Colonic mucosa (tissue), 4 donors: ENCODE measurements around the gene SLC6A6. TPM values are rescaled to one million over a fixed set of nuclear protein-coding genes. Genes with fewer than 3 reads are reported as not detected.

Experiments
- DNase-seq: peaks from one replicate; pipeline ENCODE4 v3.0.0-alpha.2; 2020
- H3K27ac ChIP-seq: fragments of 200-600 bp; one replicate; pipeline ENCODE4 v1.8.0; 2021
- H3K27me3 ChIP-seq: fragments of 200-600 bp; one replicate; pipeline ENCODE4 v1.8.0; 2021
- H3K36me3 ChIP-seq: fragments of 200-600 bp; one replicate; pipeline ENCODE4 v1.8.0; 2021
- H3K4me1 ChIP-seq: fragments of 200-600 bp; one replicate; pipeline ENCODE4 v1.8.0; 2021; ENCODE audit warnings: mild to moderate bottlenecking
- H3K4me3 ChIP-seq: fragments of 200-600 bp; one replicate; pipeline ENCODE4 v1.8.0; 2021
- H3K9ac ChIP-seq, 2 donors: one replicate each; pipeline ENCODE4 v1.7.0; 2013; ENCODE audit warnings: control low read depth in 2 of 2, low read depth in 2 of 2, low read length in 2 of 2
- H3K9me3 ChIP-seq: fragments of 200-600 bp; one replicate; pipeline ENCODE4 v1.8.0; 2021
- intact Hi-C: fragments of 100-400 bp; cut with DNase I; formaldehyde crosslinking; loops from one replicate; pipeline ENCODE4 v1.14.1; 2022
- total RNA-seq, 2 donors: library from RNA; stranded (reverse); fragmentation: NEBNext Ultra II Directional in 1 of 2; extraction: Animal tissue kit (Norgen Biotek cat#: 25700) in 1 of 2; gene quantifications; one replicate each; pipeline ENCODE4 v1.2.1, GENCODE V29; 2021
- TF ChIP-seq, protein P1 (sequence below): fragments of 200-600 bp; IDR thresholded peaks from one replicate; pipeline ENCODE4 v1.8.0; 2022; ENCODE audit warnings: antibody characterized with exemption, mild to moderate bottlenecking
- donor health status: healthy.
- donor health status: DM: no; HTN: no; CAD: no.
- donor health status: DM: no; HTN: no; CAD: no.

Gene SLC6A6
- total RNA-seq, 2 donors from 2014 or later, result 7.2 to 13.0 TPM

DNA sequence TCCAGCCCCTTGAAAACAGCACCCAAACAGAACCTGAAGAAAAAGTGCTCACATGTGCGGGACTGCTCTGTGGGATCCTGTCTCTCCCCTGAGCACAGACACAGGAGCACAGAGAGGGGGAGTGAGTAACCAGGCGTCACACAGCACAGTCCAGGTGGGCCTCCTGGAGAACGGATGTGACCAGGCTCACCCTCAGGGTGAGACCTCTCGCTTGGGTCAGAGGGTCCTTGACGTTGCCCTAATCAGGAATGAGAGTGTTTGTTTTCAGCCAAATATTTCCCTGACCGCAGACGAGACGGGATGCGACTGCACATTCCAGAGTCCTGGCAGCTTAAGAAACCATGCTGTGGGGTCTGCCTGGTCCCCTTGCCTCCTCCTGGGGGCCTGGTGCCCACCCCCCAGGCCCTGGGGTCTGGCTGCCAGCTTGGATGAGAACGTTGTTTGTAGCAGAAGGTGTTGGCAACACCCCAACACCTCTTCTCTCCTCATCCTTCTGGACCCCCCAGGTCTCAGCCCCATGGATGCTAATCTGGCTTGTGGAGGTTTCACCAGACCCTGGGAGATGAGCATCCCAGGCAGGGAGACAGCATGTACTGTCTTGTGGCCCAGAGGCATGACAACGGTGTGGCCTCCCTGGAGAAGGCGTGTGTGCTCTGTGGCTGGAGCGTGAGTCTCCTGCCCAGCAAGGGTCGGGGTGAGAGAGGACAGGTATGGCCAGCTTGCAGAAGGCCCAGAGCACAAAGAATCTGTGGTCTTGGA, 42.1 kb upstream of the SLC6A6 start:
- no peaks in the 10 kb centered on the region for H3K27me3 ChIP-seq
- H3K4me3 ChIP-seq, result no peak overlapping the region
- H3K9ac ChIP-seq, result no peak overlapping the region
- TF ChIP-seq, protein P1, sequence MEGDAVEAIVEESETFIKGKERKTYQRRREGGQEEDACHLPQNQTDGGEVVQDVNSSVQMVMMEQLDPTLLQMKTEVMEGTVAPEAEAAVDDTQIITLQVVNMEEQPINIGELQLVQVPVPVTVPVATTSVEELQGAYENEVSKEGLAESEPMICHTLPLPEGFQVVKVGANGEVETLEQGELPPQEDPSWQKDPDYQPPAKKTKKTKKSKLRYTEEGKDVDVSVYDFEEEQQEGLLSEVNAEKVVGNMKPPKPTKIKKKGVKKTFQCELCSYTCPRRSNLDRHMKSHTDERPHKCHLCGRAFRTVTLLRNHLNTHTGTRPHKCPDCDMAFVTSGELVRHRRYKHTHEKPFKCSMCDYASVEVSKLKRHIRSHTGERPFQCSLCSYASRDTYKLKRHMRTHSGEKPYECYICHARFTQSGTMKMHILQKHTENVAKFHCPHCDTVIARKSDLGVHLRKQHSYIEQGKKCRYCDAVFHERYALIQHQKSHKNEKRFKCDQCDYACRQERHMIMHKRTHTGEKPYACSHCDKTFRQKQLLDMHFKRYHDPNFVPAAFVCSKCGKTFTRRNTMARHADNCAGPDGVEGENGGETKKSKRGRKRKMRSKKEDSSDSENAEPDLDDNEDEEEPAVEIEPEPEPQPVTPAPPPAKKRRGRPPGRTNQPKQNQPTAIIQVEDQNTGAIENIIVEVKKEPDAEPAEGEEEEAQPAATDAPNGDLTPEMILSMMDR, result no peak
- H3K4me1 ChIP-seq, result no peaks in the 10 kb centered on the region
- no peak for DNase-seq
- no peak overlapping the region for H3K27ac ChIP-seq
- no peaks in the 10 kb centered on the region for H3K36me3 ChIP-seq
- H3K9me3 ChIP-seq, result no peaks in the 10 kb centered on the region
- intact Hi-C loops, result no loop called here

DNA sequence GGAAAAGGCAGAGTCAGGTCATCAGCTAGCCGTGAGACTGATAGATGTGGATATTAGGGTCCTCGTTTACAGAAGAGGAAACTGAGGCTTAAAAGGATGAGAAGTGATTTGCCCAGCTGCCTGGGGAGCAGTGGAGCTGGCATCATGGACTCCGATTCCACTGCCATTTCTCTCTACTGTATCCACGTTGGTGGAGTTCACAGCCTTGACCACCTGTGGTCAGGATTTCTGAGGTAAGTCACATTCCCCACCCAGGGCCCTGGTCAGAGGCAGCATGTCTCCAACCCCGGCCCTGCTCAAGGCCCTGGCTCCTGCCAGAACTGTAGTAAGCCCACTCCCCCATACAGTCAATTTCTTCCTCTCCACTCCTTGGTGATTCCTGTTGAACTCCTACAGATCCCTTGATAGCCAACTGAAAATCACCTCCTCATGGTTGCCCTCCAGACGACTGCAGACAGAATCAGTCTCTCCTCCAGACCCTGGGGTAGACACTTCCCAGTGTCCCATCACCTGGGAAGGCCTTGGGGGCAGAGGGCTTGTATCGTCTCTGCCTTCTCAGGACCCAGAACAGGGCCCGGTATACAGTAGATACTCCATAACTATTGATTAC, 41.2 kb upstream of the SLC6A6 start:
- TF ChIP-seq, protein P1, result no peak
- intact Hi-C loops, result no loop called here
- Histone ChIP-seq H3K4me1 (no peaks in the 10 kb centered on the region), H3K9ac (no peak overlapping the region), H3K36me3 (no peaks in the 10 kb centered on the region), H3K27ac (no peak overlapping the region), H3K4me3 (no peak overlapping the region), H3K9me3 (no peaks in the 10 kb centered on the region), H3K27me3 (no peaks in the 10 kb centered on the region)
- no peak for DNase-seq

DNA sequence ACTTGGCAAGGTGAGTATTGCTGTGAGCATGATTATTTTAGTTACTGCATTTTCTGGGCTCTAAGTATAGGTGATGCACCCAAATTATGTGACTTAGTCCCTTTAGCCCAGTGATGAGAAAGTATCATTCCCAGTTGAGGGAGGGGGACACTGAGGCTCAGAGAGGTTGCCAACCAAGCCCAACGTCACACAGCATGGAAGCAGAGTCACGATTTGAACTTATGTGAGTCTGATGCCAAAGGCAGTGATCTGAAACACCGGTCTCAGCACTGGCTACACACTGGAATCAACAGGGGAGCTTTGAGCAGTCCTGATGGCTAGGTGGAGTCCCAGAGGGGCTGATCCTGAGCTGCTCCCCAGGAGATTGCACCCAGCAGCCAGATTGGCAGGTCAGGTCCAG, 39.5 kb upstream of the SLC6A6 start:
- Histone ChIP-seq H3K4me1 (no peaks in the 10 kb centered on the region), H3K27ac (no peak overlapping the region), H3K4me3 (no peak overlapping the region), H3K9ac (no peak overlapping the region), H3K36me3 (no peaks in the 10 kb centered on the region), H3K27me3 (no peaks in the 10 kb centered on the region), H3K9me3 (no peaks in the 10 kb centered on the region)
- intact Hi-C loops, result no loop called here
- DNase-seq, result no peak
- TF ChIP-seq, protein P1, result no peak

DNA sequence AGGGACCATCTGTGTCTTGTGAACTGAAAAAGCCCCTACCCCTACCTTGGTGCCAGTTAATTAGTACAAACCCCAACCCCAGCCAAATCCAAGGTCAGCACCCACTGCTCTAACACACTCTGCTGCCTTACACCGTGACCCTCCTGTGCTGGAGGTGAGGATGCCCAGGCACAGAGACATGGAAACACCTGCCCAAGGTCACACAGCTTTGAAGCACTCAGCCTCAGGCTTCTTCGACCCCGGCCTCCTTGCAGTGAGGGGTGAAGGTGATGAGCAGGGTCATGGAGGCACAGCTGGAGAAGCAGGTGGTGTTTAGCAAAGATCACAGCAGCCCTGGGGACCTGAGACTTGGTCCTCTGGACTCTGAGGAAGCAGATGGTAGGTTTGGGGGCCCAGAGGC, 39.0 kb upstream of the SLC6A6 start:
- TF ChIP-seq, protein P1, result no peak
- no peak overlapping the region for H3K4me3 ChIP-seq
- no peaks in the 10 kb centered on the region for H3K9me3 ChIP-seq
- no peaks in the 10 kb centered on the region for H3K4me1 ChIP-seq
- no peak overlapping the region for H3K9ac ChIP-seq
- no peaks in the 10 kb centered on the region for H3K27me3 ChIP-seq
- no peaks in the 10 kb centered on the region for H3K36me3 ChIP-seq
- H3K27ac ChIP-seq, result no peak overlapping the region
- no peak for DNase-seq
- intact Hi-C loops, result no loop called here

DNA sequence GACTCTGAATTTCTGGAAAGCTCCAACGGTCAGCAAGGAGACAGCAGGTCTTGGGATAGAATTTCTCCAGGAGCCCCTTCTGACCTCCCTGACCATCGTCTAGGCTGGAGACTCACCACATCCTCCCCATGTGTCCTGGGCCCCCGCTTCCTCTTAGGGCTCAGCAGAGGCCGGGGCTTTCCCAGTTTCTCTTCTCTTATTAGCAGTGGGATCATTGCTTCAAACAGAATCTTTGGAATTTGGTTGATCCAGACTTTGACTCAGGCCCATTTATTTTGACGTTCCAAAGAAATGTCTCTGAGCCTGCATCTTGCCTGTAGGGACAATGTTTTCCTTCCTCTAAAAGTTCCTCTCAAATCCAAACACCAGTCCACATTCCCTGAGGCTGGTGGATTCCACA, 38.4 kb upstream of the SLC6A6 start:
- no peak overlapping the region for H3K27ac ChIP-seq
- DNase-seq, result no peak
- H3K9ac ChIP-seq, result no peak overlapping the region
- H3K27me3 ChIP-seq, result no peaks in the 10 kb centered on the region
- H3K36me3 ChIP-seq, result no peaks in the 10 kb centered on the region
- H3K9me3 ChIP-seq, result no peaks in the 10 kb centered on the region
- H3K4me3 ChIP-seq, result no peak overlapping the region
- no peaks in the 10 kb centered on the region for H3K4me1 ChIP-seq
- TF ChIP-seq, protein P1, result no peak
- intact Hi-C loops, result no loop called here
